Measurements from ENCODE around the gene MAPK1.
"Not testable (repeated sequence)": the region's sequence is repeated elsewhere in the genome, so short reads cannot be mapped to it uniquely, and the experiment has no call there.

Gene MAPK1

DNA sequence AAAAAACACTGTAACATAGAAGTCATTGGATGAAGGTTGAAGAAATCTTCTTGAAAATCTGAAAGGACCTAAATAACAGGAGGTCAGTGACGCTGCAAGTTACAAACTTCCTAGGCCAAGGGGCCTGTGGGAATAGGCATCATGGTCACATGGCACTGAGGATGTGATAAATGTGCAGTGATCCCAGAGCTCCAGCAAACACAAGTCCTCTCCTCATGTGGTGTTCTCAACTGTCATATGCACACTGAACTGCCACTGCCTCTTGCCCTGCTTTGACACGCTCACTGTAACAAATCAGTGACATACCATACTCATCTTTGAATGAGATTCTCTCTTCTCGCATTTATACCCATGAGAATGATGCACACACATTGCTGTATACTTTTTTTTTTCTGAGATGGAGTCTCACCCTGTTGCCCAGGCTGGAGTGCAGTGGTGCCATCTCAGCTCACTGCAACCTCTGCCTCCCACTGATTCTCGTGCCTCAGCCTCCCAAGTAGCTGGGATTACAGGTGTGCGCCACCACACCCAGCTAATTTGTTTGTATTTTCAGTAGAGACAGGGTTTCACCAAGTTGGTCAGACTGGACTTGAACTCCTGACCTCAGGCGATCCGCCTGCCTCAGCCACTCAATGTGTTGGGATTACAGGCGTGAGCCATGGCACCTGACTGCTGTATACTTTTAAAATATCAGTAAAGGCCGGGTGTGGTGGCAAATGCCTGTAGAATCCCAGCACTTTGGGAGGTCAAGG is 66.7 kb downstream of the MAPK1 start:
- H3K4me3 ChIP-seq (ENCODE audit: low read length), result no peak overlapping the region
- no peak for DNase-seq (ENCODE audit: low read depth, low spot score)

DNA sequence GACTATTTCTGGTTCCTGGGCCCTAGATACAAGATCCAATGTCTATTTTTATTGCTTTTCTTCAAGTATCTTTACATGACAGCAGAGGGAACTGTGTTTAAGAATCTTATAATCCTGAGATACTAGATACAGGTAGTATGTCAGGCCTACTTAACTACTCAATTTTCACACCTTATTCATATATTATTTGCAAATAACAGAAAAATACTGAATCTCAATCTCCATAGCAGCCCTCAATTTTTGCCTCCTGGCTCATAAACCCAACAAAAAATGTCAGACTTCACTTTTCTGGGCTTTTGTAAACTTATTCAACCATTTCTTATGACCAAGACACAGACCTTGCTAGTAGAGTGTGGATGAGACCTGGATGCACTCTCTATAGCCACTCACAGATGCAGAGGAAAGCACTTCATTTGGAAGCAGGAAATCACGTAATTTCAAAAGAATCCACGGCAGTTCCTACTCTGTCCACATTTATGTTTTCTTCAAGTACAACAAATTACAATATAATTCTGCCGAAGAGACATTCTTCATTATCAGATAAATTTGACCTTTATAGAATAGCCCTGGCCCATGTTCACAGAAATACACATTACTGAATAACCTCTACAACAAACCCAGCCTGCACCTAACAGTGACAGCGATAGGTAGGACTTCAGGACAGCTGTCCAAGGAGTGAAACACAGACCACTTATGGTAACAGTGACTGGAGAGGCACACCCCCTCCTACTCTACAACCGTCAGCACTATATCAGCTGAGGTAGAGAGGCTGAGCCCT is 69.8 kb downstream of the MAPK1 start:
- no peak overlapping the region for H3K4me3 ChIP-seq (ENCODE audit: low read length)
- no peak for DNase-seq (ENCODE audit: low read depth, low spot score)

GRCh38 chr22:21796863-21797262 is 70.6 kb downstream of the MAPK1 start:
- no peak for DNase-seq (ENCODE audit: low read depth, low spot score)
- no peak overlapping the region for H3K4me3 ChIP-seq (ENCODE audit: low read length)

DNA sequence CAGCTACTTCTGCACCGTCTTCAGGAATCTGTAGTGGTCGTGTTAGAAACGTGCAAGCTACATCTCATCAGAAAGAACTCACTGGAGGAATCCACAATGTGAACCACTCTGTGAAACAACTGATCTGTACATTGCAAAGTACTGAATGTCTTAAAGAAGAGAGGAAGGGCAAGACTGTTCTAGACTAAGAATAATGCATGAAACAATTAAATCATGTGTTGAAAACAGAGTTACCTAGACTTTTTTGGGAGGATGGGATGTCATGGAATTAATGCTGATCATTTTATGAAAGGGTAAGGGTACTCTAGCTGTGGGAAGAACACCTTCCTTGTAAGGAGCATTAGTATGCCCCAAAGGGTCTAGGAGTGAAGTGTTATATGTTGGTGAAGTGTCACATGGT is 71.2 kb downstream of the MAPK1 start:
- no peak overlapping the region for H3K4me3 ChIP-seq (ENCODE audit: low read length)
- DNase-seq (ENCODE audit: low read depth, low spot score), result no peak

DNA sequence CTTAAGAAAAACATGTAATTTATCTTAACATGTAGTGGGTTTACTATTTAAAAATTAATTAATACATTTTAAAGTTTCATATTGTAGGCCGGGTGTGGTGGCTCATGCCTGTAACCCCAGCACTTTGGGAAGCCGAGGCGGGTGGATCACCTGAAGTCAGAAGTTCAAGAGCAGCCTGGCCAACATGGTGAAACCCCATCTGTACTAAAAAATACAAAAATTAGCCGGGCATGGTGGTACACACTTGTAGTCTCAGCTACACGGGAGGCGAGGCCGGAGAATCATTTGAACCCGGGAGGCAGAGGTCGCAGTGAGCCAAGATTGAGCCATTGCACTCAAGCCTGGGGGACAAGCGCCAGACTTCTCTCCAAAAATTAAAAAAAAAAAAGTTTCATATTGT is 73.7 kb downstream of the MAPK1 start:
- not testable (repeated sequence) for DNase-seq (ENCODE audit: low read depth, low spot score); H3K4me3 ChIP-seq (ENCODE audit: low read length)

DNA sequence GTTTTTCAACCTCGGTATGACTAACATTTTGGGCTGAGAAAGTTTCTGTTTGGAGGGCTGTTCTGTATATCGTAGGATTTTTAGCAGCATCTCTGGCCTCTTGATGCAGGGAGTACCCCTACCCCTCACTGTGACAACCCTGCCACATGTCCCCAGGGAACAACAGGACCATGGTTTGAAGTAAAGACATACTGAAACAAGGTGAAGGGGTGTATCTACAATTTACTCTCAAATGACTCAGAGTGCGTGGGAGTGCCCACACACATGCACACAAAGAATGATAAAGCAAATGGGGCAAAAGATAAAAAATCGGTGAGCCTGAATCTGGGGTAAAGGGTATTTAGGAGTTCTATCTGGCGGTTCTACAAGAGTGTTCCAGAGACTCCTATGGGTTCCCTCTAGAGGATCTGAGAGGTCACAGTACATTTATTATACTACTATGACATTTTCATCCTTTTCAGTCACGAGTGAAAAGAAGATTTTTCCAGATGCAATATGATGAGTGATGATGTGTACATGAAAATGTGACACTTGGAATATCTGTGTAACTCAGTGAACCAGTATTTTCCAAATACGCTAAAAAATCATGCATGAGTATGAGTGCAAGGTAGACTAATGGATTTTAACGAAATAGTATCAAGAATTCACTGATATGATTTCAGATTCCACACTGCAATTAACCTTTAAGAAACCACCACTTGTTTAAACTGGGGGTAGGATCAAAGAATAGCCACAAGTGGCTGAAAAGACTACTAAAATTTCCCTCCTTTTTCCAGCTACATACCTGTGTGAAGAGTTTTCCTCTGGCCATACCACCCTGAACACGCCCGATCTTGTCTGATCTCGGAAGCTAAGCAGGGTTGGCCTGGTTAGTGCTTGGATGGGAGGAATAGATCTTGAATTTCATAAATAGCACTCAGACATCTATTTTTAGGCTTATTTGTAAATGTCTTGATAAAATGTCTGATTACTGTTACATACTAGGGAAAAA is 75.5 kb downstream of the MAPK1 start:
- DNase-seq (ENCODE audit: low read depth, low spot score), result no peak
- H3K4me3 ChIP-seq (ENCODE audit: low read length), result no peak overlapping the region

DNA sequence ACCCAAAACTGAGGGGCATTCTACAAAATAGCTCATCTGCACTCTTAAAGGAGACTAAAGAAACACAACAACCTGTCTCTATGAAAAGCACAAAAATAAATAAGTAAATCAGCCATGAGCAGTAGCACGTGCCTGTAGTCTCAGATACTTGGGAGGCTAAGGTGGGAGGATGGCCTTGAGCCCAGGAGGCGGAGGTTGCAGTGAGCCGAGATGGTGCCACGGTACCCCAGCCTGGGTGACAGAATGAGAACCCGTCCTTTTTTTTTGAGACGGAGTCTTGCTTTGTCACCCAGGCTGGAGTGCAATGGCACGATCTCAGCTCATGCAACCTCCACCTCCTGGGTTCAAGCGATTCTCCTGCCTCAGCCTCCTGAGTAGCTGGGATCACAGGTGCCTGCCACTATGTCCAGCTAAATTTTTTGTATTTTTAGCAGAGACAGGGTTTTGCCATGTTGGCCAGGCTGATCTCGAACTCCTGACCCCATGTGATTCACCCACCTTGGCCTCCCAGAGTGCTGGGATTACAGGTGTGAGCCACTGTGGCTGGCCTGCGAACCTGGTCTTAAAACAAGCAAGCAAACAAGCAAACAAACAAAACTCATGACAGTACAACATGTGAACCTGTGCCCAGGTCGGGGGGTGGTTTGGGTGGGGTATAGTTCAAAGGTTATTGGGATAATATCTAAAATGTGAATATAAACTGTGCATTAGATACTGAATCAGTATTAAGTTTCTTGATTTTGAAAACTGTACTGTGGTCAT is 76.4 kb downstream of the MAPK1 start:
- not testable (repeated sequence) for DNase-seq (ENCODE audit: low read depth, low spot score); H3K4me3 ChIP-seq (ENCODE audit: low read length)

DNA sequence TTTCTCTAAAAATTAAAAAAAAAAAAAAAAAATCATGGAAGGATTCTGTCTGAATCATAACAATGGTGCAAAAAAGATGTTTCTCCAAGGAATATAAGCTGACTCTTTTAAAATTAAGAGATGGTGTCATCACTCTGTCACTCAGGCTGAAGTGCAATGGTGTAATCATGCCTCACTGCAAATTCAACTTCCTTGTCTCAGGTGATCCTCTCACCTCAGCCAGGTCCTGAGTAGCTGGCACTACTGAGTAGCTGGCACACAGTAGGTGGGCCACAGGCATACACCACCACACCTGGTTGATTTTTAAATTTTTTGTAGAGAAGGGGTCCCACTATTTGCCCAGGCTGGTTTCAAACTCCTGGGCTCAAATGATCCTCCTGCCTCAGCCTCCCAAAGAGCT is 77.1 kb downstream of the MAPK1 start:
- DNase-seq (ENCODE audit: low read depth, low spot score), result no peak
- no peak overlapping the region for H3K4me3 ChIP-seq (ENCODE audit: low read length)

DNA sequence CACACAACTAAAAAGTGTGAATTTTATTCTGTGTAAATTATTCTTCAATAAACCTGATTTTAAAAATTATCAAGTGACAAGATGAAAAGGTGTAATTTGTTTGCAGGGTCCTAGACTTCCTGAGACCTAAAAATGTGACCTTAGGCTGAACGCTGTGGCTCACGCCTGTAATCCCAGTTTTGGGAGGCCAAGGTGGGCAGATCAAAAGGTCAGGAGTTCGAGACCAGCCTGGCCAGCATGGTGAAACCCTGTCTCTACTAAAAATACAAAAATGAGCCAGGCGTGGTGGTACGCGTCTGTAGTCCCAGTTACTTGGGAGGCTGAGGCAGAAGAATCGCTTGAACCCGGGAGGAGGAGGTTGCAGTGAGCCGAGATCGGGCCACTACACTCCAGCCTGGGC is 79.9 kb downstream of the MAPK1 start:
- not testable (repeated sequence) for H3K4me3 ChIP-seq (ENCODE audit: low read length); DNase-seq (ENCODE audit: low read depth, low spot score)

DNA sequence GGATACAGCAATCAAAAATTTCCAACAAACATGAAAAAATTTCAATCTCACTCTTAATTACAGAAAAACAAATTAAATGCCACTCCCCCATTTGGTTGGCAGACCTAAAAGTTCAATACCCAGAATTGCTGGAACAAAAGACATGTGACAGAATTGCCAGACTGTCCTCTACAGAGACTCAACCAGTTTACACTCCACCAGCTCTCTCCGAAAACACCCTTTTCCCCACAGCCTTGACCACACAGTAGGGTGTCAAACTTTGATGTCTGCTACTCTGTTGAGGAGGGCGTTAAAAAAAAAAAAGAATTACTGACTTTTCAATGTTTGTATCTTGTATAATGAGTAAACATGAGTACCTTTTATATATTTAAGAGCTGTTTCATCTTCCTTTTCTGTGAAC is 87.2 kb downstream of the MAPK1 start:
- no peak overlapping the region for H3K4me3 ChIP-seq (ENCODE audit: low read length)
- no peak for DNase-seq (ENCODE audit: low read depth, low spot score)

DNA sequence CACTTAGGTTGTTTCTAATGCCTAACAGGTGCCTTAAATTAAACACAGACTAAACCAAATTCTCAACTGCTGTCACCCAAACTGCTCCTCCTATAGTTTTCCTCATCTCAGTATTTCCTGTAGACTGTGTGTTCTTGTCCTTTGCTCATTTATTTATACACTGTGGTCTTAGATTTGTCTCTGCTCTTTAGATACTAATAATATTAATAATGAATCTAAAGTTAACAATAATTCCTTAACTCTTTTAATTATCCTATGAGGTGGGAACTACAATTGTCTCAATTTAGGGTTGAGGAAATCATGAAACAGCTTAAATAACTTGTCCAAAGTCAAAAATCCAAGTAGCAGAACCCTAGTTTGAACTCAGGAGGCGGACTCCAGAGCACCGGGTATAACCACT is 88.0 kb downstream of the MAPK1 start:
- no peak for DNase-seq (ENCODE audit: low read depth, low spot score)
- no peak overlapping the region for H3K4me3 ChIP-seq (ENCODE audit: low read length)

DNA sequence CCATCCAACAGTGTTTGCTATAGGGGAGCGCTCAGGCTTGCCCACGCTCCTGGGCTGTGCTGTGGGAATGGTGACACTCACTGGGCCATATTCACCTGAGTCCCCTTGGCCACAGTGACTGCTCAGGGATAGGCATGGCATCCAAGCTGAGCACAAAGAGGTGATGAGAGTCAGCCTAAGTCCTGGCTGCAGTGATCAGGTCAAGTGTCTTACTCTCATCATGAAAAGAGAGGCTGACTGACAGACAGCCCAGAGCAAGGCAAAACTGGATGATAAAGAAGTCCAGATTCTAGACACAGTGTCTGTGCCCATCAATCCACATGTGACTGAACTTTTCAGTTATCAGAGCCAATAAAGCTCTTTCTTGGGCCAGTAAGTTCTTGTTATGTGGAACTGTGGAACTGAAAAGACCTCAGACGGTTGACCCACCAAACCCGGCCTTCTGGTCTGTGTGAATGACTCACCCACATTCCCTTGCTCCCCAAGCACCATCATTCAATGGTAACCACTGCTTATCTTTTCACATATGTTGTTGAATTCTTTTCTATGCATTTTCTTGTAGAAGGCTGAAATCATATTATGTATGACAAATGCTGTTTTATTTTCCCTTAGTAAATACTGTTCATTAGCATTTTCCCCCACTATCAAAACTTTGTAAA is 88.6 kb downstream of the MAPK1 start:
- no peak overlapping the region for H3K4me3 ChIP-seq (ENCODE audit: low read length)
- no peak for DNase-seq (ENCODE audit: low read depth, low spot score)

DNA sequence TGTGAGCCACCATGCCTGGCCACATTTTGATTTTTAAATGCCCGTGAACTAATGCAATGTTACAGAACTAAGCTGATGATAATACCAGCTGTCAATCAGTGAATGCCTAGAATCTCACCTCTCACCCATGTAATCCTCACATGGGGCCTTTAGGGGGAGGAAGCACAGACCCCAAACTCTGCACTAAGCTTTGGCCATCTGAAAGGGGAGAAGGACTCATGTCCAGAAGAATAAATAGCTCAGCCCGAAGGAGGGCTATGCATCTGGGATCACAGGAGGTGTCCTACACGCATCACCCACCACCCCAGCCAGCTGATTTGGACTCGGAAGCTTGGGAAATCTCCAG is 95.8 kb downstream of the MAPK1 start:
- no peak overlapping the region for H3K4me3 ChIP-seq (ENCODE audit: low read length)
- no peak for DNase-seq (ENCODE audit: low read depth, low spot score)

GRCh38 chr22:21768435-21768834 is 99.0 kb downstream of the MAPK1 start:
- no peak for DNase-seq (ENCODE audit: low read depth, low spot score)

GRCh38 chr22:21766691-21767462 is 100.6 kb downstream of the MAPK1 start:
- DNase-seq (ENCODE audit: low read depth, low spot score), result peak; percentile 88
- peak overlapping the region; percentile 22 for H3K4me3 ChIP-seq (ENCODE audit: low read length)

More at GRCh38 chr22:21768435-21768834, 99.0 kb downstream of the MAPK1 start:
- no peak overlapping the region for H3K4me3 ChIP-seq (ENCODE audit: low read length)

DNA sequence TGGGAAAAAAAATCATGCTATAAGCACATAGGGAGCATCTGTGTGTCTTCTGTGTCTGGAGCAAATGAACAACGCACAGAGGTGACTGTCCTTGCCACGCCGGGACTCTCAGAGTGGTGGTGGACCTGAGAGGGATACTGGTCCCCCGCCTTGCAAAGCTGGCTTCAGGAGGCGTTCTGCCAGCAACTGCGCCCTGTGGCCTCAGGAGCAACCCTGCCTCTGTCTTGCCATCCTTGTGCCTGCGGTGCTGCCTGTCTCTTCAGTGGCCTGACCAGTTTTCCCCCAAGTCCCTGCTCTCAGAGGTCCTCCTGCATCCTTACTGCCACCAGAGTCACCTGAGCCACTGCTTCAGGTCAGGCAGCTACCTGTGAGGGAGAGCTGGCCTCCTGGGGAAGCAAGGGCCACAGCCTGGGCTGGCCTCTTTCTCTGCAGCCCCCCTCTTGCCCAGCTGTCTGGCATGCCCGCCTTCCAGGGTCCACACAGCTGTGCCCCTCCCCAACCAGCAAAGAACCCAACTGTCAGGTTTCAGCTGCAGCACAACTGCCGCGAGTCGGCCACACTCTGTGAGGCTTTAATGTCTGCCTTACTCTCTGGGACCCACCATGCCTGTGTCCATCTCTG is 101.4 kb downstream of the MAPK1 start:
- no peak for DNase-seq (ENCODE audit: low read depth, low spot score)
- H3K4me3 ChIP-seq (ENCODE audit: low read length), result no peak overlapping the region

- peak; percentile 45 for DNase-seq (ENCODE audit: low read depth, low spot score)
- no peak overlapping the region for H3K4me3 ChIP-seq (ENCODE audit: low read length)
These were observed 103.2 kb downstream of the MAPK1 start for GRCh38 chr22:21764038-21764804.

Data from Jurkat, Clone E6-1 (cell line).